CD4-positive, alpha-beta T cell treated with Interleukin-10 for 1 hour (primary cell): Measurements from ENCODE around the gene BARX1.
"Not testable (repeated sequence)": the region's sequence is repeated elsewhere in the genome, so short reads cannot be mapped to it uniquely, and the experiment has no call there.

Source experiments
- DNase-seq: peaks from one replicate; pipeline ENCODE4 v3.0.0-alpha.2; 2020

Gene BARX1

DNA sequence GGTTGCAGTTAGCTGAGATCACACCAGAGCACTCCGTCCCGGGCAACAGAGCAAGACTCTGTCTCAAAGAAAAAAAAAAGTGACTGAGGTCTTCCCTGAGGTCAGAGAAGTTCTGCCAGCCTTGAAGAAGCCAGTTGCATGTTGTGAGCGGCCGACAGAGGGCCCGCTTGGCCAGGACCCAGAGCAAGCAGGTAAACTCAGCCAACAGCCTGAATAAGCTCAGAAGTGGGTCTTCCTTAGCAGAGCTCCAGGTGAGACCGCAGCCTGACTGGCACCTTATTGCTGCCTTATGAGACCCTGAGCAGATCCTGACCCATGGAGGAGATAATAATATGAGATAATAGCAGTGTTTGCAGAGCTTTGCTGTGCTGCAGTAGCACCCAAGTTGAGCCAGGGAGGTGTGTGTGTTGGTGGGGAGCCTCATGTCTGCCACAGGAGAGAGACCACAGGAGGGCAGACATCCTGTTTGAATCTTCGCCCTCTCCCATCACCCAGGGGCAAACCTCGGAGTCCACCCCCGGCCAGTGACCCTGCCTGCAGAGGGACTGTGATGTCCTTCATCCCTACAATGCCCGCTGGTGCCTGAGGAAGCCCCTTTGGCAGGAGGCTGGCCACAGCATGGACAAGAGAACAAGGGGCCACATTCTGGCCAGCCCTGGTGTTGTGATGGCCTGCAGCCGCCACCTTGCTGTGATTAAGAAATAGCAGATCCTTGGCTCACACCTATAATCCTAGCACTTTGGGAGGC is 10.8 kb upstream of the BARX1 start:
- DNase-seq: no peak

DNA sequence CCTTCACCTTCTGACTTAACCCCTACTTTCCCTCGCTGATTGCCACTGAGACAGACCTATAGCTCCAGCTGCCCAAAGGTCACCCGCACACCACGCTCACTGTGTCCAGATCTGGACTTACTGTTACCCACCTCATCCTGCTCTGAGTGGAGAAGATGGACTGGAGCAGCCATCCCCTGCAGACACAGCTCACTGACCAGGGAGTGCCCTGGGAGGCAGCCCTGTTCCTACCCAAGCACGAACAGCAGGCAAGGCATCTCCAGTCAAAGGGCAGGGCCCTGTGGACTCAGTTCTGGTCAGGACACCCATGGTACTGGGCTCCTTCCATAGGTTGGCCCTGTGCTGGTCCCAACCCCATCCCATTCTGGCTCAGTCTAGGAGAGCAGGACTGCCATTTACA is 9.5 kb upstream of the BARX1 start:
- no peak for DNase-seq

DNA sequence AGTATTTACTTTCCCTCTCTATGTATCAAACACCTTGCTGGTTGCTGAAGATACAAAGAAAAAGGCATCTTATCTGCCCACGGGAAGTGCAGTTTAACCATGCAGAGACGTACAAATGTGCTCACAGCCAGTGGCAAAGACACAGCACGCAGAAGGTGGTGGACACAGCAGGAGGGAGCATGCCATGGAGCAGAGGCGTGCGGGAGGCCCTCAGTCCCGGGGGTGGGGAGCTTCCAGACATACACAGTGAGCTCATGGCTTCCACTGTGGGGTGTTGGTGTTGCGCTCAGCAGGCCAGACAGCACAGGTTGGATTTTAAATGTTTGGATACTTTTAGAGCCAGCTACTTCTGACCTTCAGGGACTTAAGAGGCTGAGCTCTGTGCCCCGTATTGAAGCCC is 8.8 kb upstream of the BARX1 start:
- DNase-seq: no peak

DNA sequence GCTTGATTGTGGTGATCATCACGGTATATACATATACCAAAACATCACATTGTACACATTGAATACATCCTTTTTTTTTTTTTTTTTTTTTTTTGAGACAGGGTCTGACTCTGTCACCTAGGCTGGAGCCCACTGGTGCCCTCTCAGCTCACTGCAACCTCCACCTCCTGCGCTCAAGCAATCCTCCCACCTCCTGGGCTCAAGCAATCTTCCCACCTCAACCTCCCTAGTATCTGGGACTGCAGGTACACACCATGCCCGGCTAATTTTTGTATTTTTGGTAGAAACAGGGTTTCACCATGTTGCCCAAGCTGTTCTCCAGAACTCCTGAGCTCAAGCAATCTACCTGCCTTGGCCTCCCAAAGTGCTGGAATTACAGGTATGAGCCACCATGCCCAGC is 8.3 kb upstream of the BARX1 start:
- DNase-seq: not testable (repeated sequence)

DNA sequence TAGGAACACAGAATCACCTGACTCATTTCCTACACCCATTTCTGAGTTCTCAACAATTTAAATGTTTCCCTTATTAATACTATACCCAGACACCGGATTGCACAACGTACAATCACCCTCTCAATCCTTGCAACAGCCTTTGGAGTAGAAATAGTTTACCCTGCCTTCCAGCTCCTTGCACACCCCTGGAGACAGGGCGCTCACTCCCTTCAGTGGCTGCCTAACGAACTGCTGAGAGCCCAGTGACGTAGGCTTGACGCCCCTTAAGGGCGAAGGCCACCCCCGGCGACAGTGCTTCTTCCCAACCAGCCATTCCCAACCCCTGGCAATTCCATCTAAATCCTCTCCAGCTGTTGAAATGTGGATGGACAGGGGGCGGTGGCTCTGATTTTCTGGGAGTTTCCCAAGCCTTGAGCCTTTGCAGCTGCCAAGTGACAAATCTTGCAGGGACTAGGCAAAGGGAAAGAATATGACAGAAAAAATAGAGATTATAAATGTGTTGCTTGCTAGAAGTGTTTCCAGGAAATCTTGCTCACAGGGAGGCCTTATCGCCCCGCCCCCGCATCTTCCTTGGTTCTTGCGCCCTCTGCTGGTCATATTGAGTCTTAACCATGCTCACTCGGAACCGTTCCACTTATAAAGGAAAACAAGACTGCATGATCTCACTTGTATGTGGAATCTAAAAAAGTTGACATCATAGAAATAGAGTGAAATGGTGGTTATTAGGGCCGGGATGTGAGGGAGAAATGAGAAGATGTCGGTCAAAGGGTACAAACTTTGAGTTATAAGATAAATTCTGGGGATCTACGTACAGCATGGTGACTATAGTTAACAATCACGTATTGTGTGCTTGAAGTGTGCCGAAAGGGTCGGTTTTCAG is 7.6 kb upstream of the BARX1 start:
- DNase-seq: peak; percentile 83

DNA sequence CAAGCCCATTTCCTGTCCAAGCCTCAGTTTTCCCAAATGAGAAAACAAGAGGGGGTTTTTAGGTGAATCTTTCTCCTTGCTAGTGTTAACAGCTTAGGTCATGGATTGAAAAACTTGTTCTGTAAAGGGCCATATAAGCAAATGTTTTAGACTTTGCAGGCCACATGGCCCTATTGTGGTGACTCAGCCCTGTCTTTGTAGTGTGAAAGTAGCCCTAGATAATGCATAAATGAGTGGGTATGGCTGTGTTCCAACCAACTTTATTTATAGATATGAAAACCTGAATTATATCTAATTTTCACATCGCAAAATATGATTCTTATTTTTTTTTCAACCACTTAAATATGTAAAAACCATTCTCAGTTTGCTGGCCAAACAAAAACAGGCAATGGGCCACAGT is 6.9 kb upstream of the BARX1 start:
- no peak for DNase-seq

DNA sequence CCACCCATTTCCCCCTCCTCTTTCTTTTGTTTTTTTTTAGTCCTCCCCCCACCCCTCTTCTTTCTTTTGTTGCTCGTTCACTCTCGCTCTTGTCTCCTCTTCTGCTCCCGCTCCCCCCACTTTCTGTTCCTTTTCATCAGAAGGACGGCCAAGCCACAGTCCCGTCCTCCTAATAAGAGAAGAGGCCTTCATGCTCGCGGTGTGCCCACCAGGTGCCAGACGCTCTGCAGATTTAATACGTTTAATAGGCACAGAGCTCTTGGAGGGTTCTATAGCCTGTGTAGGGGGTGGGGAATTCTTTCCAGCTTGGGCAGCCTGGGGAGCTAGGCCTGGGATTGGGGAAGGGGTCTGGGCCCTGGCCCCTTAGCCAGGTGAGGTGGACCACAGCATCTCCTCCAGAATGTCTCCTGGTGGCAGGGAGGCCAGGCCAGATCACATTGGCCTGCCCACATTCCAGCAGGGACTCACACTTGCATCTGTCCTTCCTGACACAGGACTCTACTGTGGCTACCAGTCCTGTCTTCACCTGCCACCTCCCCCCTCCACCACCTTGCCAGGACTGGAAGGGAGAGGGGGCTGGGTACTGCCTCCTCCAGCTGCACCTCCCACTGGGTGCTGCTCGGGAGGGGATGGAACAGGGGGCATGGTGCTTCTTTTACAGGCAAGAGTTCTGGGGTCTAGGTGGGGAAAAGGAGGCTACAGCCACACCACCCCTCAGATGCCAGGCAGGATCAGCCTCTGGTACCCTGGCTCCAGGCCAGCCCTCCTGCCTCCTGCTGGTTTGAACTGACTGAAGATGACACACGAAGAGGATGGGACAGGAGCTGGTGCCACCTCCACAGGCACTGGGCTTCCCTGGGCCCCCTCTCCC is 6.1 kb upstream of the BARX1 start:
- DNase-seq: no peak

DNA sequence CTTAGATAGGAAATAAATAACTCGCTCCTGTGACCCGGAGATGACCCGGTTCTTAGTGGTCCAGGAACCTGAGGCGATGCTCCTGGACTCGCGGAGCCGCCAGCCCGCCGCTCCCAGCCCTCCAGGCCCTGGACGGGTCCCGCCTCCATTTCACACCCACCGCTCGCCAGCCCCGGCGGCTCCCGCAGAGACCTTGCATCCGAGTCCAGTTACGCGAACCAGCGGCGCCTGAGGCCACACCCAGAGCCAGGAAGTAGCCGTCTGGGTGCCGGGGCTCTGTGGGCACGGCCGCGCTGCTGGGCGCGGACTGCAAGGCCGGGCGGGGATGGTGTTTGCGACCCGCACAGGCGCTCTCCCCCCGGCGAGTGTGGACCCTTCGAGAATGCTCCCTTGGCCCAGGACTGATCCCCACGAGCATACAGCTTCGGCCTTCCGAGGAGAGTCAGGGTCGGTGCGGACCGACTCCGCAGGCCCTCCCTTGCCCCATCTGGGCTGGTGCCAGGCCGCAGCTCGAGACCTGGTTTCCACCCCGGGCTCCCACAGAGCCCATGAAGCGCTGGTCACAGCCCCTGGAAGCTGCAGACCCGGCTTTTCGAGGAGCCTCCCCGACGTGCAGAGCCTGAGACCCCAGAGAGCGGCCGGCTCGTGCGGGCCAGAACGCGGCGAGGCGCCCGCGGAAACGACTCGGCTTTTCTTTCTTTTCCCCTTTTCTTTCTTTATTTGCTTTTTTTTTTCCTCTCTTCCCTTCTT is 5.2 kb upstream of the BARX1 start:
- no peak for DNase-seq

DNA sequence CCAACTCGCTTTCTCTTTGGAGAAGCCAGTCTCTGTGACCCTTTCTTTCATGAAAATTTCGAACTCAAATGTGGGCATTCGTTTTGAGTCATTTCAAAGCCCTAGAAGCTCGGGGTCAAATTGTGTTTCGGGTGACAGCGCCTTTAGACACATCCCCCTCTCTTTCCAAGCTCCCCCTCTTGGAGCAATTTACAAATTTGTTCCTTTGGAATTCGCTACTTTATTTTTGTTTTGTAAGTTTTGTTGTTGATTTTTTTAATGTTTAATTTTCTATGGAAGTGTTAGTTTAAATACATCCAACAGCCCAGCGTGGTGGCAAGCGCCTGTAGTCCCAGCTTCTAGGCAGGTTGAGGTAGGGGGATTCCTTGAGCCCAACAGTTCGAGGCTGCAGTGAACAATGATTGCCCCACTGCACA is 4.6 kb upstream of the BARX1 start:
- no peak for DNase-seq

DNA sequence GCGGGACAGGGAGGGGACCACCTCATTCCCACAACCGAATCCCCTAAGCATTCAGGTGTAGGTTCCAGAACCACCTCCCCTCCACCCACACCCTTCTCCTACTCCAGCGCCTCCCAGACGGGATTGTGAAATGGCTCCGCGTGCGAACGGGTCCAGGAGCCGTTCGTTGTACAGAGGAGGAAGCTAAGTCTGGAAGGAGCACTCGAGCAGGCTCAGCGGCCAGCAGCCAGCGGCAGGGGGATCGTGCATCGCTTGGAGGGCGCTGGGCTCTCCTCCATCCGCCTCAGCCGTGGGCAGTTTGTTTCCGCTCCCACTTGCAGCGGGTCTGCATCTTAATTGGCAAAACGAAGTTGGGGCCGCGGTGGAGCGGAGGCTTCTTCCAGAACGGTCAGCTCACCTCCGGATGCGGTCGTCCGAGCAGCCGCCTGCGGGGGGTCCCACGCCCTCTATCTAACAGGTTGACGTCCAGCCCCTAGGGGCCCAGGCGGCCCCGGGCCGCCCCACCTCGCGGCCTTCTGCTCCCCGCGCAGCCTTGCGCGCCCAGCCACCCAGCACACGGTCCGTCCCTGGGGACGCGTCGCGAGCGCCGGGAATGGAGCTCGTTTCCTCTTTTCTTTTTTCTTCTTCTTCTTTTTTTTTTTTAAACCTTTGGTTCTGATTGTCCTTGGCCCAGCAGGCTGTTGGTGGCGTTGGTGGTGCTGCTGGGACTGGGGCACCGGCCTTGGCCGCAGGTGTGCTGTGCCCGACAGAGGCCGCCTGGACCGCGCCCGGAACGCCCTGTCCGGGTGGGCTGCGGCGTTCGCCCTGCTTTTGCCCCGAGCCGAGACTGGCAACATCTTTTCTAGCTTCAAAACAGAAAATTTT is 3.9 kb upstream of the BARX1 start:
- no peak for DNase-seq

DNA sequence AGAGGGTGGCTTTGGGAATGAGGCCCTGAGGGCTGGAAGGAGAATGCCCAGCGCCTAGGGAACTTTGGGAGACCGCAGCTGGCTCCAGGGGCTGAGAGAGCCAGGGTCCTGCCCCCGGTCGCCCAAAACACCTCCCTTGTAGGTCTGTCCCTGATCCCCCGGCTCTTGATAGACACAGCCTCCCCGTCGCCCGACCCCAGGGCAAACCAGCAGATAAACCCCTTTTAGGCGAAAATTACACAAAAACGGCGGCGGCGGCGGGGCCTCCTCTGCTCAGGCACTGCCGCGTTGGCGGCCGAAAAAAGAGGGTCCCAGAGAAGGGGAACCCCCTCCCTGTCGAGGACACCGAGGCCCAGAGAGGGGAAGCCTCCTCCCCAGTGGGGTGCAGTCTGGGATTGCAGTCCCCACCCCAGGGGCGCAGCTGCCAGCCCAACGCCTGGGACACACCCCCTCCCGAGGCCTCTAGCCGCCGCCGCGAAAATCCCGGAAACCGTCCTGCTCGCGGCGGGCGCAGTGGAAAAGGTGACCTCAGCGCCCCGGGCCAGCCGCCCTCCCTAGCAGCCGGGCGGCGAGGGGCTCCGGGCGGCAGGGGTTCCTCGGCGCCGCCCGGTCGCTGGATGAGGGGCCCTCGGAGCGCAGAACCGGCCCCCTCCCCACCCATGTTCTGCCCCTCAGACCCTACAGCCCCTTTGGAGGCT is 3.1 kb upstream of the BARX1 start:
- DNase-seq: no peak

DNA sequence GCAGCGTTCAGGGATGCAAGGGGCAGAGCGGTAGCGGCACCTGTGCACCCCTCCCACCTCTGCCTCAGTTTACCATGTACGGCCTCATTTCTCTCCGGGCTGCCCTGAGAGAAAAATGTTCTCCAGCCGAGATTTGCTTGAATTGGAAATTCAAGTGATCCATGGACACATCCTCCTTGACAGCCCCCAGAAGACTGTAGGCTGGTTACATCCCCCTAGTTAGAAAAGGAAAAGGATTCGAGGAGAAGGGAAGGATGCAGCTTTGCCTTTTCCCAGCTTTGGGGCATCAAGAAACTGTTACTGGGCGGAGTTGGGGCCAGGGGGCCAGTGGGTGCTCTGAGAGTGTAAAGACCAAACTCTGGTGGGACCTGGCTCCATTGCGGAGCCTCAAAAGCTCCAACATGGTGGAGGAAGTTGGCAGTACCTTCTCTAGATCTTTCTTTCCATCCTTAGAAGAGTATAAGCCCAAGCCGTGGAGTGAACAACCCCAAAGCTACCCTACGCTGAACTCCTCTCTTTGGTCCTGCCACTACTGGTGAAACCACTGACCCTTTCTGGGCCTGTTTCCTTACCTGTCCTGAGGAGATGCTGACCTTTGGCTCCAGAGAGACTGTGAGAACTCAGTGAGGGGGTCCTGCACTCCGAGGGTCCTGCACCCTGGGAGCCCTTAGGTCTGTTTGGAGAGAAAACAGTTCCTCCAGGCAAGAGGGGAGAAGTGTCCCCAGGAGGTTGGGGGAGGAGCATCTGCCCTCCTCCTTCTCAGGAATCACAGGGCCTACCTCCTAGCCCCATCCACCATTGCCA is 1.0 kb upstream of the BARX1 start:
- DNase-seq: no peak

DNA sequence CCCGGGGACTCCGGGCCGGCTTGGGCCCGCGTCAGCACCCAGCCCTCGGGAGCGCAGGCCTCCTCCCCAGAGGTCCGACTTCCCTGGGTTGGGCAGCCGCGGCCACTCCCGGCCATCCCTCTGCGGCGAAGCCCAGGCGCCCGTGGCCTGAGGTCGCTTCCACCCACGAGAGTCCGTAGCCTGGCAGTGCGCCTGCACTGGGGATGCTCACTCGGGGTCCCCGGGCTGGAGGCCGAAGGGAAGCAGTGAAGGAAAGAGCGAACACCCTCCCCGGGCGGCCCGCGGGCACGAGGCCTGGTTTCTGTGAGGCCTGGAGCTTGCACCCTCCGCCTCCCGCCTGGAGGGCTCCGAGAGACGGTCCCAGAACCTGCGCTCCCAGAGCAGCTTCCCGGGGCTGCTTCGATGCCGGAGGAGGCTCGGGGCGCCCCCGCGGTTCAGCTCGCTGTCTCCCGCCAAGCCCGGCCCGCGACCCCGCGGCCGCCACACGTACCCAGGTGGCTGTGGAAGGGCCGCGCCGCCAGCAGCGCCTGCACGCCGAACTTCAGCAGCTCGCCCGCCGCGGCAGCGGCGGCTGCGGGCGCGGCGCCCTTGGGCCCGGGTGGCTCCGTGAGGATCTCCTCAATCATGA is 607 bp downstream of the BARX1 start:
- DNase-seq: no peak

DNA sequence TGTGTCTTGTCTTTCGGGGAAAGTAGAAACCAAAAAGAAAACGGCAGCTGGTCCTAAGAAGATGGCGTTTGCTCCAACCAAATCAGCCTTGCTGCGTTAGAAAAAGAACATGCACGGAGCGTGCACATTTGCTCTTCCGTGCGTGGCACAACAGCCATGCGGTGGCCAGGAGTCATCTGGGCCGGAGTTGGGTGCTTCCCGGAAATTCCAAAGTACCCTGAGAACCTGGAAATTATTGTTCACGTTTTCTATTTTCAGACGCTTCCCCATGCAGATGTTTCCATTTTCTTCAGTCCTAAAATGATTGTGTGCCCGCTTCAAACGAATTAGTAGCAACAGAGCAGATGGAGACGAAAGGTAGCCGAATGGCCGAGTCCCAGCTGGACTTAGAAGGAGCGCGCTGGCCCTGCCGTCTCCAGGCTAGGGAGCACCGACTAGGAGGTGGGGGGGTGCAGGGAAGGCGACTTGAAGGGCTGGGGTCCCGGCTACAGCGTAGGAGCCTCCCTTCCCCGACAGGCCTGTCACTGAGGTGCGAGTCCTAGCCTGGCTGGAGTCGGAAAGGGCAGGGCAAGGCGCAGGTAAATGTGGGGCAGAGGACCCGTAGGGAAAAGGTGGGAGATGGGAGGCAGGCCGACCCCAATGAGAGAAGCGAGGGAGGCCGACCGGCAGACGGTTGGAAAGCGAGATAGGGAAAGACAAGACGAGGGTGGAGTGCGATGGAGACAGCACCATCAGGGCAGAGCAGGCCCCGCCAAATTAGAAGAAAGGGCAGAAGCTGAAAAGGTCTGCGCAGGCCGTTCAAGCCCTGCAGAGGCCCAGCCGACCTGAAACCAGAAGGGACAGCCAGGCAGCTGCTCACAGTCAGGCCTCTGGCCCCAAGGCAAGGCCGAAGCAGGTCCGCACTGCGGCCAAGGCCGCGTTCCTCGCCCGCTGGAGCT is 1.4 kb downstream of the BARX1 start:
- no peak for DNase-seq

DNA sequence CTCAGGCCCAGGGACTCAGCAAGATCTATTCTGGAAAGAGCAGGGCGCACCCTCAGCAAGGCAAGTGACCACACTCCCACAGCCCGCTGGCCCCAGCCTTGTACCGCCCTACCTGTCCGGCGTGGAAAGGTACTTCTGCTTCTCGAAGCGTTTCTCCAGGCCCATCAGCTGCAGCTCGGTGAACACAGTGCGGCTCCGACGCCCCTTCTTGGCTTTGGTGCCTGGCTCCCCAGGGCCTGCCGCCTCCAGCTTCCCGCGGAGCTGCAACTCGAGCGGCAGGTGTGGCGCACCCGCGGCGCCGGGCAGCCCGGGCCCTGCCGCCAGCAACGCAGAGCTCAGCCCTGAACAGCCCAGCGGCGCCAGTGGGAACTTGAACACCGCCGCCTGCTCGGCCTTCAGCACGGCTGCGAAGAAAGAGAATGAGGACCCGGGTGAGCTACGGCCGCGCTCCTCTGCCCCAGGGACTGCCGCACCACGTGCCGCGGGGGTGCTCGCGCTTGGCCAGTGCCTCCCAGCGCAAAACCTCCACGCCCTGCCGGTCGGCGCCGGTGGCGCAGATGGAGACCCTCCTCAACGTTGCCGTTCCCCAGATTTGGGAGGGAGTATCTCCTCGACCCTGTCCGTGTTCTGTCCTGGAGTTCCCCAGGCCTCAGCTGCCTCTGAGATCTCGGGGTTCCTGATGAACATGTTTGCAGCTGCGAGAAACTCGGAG is 2.2 kb downstream of the BARX1 start:
- DNase-seq: no peak

DNA sequence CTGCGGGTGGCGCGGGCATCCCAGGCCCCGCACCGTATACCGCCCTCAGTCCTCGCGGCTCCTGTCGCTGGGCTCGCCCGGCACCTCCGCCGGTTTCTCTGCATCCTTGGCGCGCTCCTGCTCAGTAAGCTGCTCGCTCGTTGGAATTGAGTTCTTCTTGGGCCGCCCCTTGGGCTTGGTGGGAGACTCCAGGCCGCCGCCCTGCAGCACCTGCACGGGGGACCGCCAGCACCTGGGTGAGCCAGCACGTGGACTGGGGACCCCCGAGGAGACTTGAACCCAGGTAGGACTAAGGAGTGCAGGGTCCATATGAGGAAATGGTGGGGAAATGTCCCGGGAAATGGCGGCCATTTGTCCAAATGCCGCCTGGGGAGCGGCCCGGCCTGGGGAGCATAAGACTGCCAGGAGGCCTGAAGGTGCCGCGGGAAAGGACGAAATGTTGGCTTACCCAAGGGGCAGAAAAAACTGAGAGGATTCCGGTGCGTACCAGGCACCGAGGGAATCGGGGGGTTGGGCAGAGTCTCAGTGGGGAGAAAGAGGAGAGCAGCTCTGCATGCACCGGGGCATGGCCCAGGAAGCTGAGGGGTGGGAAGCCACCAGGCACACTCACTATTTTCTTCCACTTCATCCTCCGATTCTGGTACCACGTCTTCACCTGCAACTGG is 2.9 kb downstream of the BARX1 start:
- no peak for DNase-seq

DNA sequence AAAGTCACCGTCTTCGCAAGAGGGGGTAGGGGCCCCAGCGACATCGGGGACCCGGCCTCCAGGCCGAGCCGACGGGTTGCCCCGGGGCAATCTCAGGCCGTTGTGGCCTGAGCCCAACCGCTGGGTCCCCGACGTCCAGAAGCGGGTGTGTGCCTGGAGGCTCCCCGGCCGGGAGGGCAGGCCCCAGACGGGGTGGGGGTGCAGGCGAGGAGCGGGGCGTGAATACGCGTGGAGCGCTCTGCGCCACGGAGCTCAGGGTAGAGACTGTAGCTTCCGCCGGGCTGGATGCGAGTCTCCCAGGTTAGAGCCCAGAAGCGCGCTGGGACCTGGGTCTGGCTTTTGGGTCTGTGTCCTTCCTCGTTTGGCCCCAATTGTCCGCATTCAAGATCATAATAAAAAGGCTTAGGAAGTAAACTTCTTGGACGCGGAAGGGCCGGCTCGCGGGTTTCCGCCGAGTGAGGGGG is 3.5 kb downstream of the BARX1 start:
- DNase-seq: no peak
